Esophagus squamous epithelium (tissue), 4 donors: ENCODE results near the gene CXCR6.

Source experiments
- CTCF ChIP-seq, 6 experiments: fragments of 450-650 bp in 4 of 6; fragments of 200-600 bp in 2 of 6; sonication (generic) in 2 of 6; IDR thresholded peaks; one replicate each; pipeline ENCODE4 v1.5.1; 2016 to 2019; ENCODE audit warnings: antibody characterized with exemption in 6 of 6, mild to moderate bottlenecking in 4 of 6, moderate library complexity in 4 of 6
- POLR2A ChIP-seq, 4 donors: fragments of 450-650 bp; IDR thresholded peaks; one replicate each; pipeline ENCODE4 v1.6.1; 2017; ENCODE audit warnings: antibody characterized with exemption in 4 of 4, mild to moderate bottlenecking in 4 of 4, moderate library complexity in 3 of 4

- TF ChIP-seq POLR2A (IDR thresholded peaks at IDR 0.05) (no peak), CTCF (IDR thresholded peaks at IDR 0.05) (no peak)
Measured at GRCh38 chr3:45969116-45969515, 25.9 kb downstream of the CXCR6 start.
